Type B pancreatic cell (in vitro differentiated cells): ENCODE data around the gene VMA21. TPM values are rescaled to one million over a fixed set of nuclear protein-coding genes. Genes with fewer than 3 reads are reported as not detected.
A peak's percentile ranks its signal among the peaks of the same experiment; 100 is the strongest.

ENCODE experiments used
- DNase-seq: peaks from one replicate; pipeline ENCODE4 v3.0.0; 2021; ENCODE audit warnings: mixed read lengths; ENCODE audit not compliant: unreplicated experiment; ENCODE audit errors: extremely low spot score
- H3K27ac Mint-ChIP-seq: 2 replicates; pipeline ENCODE4 v1.8.0; 2021; ENCODE audit warnings: mild to moderate bottlenecking, mixed read lengths
- H3K27me3 Mint-ChIP-seq: 2 replicates; pipeline ENCODE4 v1.8.0; 2021; ENCODE audit warnings: mixed read lengths
- H3K36me3 Mint-ChIP-seq: 2 replicates; pipeline ENCODE4 v1.8.0; 2021; ENCODE audit warnings: mixed read lengths
- H3K4me1 Mint-ChIP-seq: one replicate; pipeline ENCODE4 v1.8.0; 2021; ENCODE audit warnings: mixed read lengths; ENCODE audit not compliant: unreplicated experiment
- H3K4me3 Mint-ChIP-seq: 2 replicates; pipeline ENCODE4 v1.8.0; 2021; ENCODE audit warnings: mild to moderate bottlenecking, mixed read lengths
- H3K9me3 Mint-ChIP-seq: 2 replicates; pipeline ENCODE4 v1.8.0; 2021; ENCODE audit warnings: mixed read lengths
- total RNA-seq: library from RNA; stranded (reverse); gene quantifications from 2 replicates; pipeline ENCODE4 v1.2.1, GENCODE V29; 2021; ENCODE audit warnings: low replicate concordance
- TF ChIP-seq, protein P1 (sequence below): fragments of 200-600 bp; sonication (generic); conservative IDR thresholded peaks from 2 replicates; pipeline ENCODE4 v1.5.0; 2021; ENCODE audit warnings: antibody characterized with exemption, mild to moderate bottlenecking

Gene VMA21
- total RNA-seq, 1 donor from 2014 or later, result 40.7 TPM

DNA sequence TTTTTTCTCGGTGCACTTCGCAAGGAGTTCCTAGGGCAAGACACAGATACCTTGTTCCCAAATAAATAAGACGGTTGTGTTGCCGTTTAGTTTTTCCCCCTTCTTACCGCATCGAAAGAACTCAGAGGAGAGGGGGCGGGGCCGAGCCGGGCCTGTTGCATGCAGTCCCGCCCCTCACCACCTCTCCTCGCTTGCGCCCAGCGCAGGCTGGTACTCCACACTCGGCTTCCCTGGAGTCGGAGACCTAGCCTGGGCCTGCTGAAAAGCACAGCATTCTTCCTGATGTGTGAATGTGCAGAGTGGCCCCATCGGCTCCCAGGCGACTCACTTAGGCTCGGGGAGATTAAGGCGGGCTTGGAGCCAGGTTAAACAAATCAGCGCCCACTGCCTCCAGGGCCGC, 26.1 kb upstream of the VMA21 start:
- H3K27ac Mint-ChIP-seq, result no peak overlapping the region
- H3K4me1 Mint-ChIP-seq, result no peaks in the 10 kb centered on the region
- DNase-seq, result no peak
- TF ChIP-seq, protein P1, sequence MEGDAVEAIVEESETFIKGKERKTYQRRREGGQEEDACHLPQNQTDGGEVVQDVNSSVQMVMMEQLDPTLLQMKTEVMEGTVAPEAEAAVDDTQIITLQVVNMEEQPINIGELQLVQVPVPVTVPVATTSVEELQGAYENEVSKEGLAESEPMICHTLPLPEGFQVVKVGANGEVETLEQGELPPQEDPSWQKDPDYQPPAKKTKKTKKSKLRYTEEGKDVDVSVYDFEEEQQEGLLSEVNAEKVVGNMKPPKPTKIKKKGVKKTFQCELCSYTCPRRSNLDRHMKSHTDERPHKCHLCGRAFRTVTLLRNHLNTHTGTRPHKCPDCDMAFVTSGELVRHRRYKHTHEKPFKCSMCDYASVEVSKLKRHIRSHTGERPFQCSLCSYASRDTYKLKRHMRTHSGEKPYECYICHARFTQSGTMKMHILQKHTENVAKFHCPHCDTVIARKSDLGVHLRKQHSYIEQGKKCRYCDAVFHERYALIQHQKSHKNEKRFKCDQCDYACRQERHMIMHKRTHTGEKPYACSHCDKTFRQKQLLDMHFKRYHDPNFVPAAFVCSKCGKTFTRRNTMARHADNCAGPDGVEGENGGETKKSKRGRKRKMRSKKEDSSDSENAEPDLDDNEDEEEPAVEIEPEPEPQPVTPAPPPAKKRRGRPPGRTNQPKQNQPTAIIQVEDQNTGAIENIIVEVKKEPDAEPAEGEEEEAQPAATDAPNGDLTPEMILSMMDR, result peak; percentile 43
- peaks cover 16% of the 10 kb centered on the region for H3K27me3 Mint-ChIP-seq
- no peak overlapping the region for H3K4me3 Mint-ChIP-seq
- no peaks in the 10 kb centered on the region for H3K9me3 Mint-ChIP-seq
- H3K36me3 Mint-ChIP-seq, result no peaks in the 10 kb centered on the region

DNA sequence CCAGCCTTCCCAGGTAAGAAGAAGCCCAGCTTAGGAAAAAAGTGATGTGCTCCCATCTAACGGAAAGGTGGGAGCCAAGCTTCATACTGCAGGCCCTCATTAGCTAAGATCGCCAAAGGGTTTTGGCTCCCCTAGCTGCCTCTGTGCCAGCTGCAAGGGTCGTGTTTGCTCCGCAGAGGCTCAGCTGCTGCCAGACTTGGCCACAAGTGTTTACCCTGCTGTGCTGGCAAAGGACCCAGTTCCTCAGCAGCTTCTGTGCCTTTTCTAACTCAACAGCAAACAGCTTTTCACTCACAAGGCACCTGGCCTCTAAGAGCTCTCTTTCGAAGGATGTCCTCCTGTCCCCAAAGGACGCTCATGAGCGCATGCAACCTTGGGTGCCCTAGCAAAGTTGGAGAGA, 12.2 kb upstream of the VMA21 start:
- Mint-ChIP-seq H3K27ac (no peak overlapping the region), H3K4me1 (no peaks in the 10 kb centered on the region), H3K9me3 (no peaks in the 10 kb centered on the region), H3K36me3 (no peaks in the 10 kb centered on the region), H3K27me3 (no peaks in the 10 kb centered on the region), H3K4me3 (no peak overlapping the region)
- DNase-seq, result no peak
- TF ChIP-seq, protein P1, result no peak

DNA sequence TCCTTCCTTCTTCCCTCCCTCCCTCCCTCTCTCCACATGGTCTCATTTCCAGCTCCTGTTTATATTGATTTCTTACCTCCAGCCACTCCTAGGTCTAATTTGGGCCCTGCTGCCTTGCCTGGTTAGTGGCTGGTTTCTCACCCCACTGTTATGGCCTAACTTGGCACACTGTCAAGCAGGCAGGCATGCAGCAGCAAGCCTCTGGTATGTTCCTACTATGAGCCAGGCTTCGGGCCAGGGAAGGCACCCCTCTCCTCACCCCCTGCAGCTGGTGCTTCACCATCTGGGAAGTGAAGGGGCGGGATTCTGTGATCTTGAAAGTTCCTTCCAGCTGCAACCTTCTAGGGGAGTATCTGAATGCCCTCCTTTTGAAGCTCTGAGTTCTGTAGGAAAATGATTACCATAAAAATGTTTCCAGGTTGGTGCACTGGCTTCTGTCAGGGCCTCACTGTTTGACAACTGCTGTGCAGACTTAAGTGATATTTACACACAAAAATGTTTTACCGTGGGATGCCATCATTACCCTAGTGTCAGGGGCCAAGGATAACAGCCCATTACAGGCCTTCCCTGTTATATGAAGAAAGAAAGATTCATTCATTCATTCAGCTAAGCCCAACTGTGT, 10.1 kb upstream of the VMA21 start:
- DNase-seq, result no peak
- H3K4me3 Mint-ChIP-seq, result no peak overlapping the region
- H3K9me3 Mint-ChIP-seq, result no peaks in the 10 kb centered on the region
- no peaks in the 10 kb centered on the region for H3K4me1 Mint-ChIP-seq
- no peak overlapping the region for H3K27ac Mint-ChIP-seq
- H3K27me3 Mint-ChIP-seq, result no peaks in the 10 kb centered on the region
- TF ChIP-seq, protein P1, result no peak
- no peaks in the 10 kb centered on the region for H3K36me3 Mint-ChIP-seq

- Mint-ChIP-seq H3K4me3 (no peak overlapping the region), H3K4me1 (peaks cover 4% of the 10 kb centered on the region), H3K27me3 (no peaks in the 10 kb centered on the region), H3K27ac (no peak overlapping the region), H3K36me3 (no peaks in the 10 kb centered on the region), H3K9me3 (no peaks in the 10 kb centered on the region)
- TF ChIP-seq, protein P1, result no peak
- no peak for DNase-seq
These were observed 5.3 kb upstream of the VMA21 start for GRCh38 chrX:151391722-151392121.

DNA sequence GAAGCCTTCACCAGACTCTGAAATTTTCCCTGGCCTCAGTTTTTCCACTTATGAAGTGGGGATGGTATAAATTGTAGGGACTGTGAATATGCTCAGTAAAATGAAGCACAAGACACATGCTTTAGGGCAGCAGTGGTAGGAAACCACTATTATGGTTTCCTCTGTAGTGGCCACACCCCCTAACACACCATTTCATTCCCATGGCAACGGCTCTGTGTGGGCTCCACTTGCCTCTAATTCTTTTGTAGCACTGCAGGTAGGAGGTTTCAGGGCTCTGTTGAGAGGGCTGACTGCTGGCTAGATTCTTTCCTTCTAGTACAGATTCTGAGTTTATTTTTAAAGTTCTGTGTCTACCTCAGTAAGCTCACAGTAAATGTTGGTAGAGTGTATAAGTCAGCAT, 3.5 kb upstream of the VMA21 start:
- Mint-ChIP-seq H3K36me3 (no peaks in the 10 kb centered on the region), H3K9me3 (no peaks in the 10 kb centered on the region), H3K4me3 (no peak overlapping the region), H3K27me3 (no peaks in the 10 kb centered on the region), H3K4me1 (peaks cover 4% of the 10 kb centered on the region), H3K27ac (no peak overlapping the region)
- no peak for DNase-seq
- TF ChIP-seq, protein P1, result no peak
